Measurements from ENCODE around the gene ADAMTS16. TPM values are rescaled to one million over a fixed set of nuclear protein-coding genes. Genes with fewer than 3 reads are reported as not detected.

Gene ADAMTS16
- total RNA-seq, 2 experiments from 2014 or later: not detected

- no peaks in the 10 kb centered on the region for H3K36me3 Mint-ChIP-seq
- no peak overlapping the region for H3K4me3 Mint-ChIP-seq
- no peak overlapping the region for H3K27ac Mint-ChIP-seq
- H3K4me1 Mint-ChIP-seq (ENCODE audit: low read depth): no peaks in the 10 kb centered on the region
- intact Hi-C loops (cut with micrococcal nuclease): no loop called here
- CTCF ChIA-PET: no interaction called here
- H3K27me3 Mint-ChIP-seq: no peaks in the 10 kb centered on the region
- POLR2A ChIA-PET: no interaction called here
- no peaks in the 10 kb centered on the region for H3K9me3 Mint-ChIP-seq
- DNase-seq: no peak
Measured at GRCh38 chr5:5360363-5360940, 220.3 kb downstream of the ADAMTS16 start.

- no peaks in the 10 kb centered on the region for H3K36me3 Mint-ChIP-seq
- H3K27me3 Mint-ChIP-seq: no peaks in the 10 kb centered on the region
- H3K9me3 Mint-ChIP-seq: no peaks in the 10 kb centered on the region
- intact Hi-C loops (cut with micrococcal nuclease): no loop called here
- no peak overlapping the region for H3K27ac Mint-ChIP-seq
- ChIA-PET CTCF (no interaction called here), POLR2A (no interaction called here)
- no peak for DNase-seq
- no peak overlapping the region for H3K4me3 Mint-ChIP-seq
- no peaks in the 10 kb centered on the region for H3K4me1 Mint-ChIP-seq (ENCODE audit: low read depth)
Measured at GRCh38 chr5:5360941-5361520, 220.9 kb downstream of the ADAMTS16 start.

DNA sequence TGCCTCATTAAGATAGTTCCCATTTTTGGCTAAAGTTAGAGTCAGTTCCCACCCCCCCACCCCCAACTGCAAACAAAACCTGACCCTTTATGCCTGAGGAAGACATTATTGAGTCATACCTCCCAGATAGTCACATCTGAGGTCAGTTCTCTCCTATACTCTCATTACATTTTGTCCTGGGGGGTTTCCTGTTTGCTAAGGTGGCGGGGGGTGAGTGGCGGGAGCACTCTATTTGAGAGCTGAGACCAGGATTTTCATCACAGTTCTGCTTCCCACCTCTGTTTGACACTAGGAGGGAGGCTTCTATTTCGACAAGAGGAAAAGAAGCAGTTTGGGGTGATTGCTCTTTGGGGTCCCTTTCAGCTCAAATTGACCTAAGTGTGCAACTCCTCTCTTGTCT, 222.9 kb downstream of the ADAMTS16 start:
- intact Hi-C loops (cut with micrococcal nuclease): no loop called here
- CTCF ChIA-PET: no interaction called here
- POLR2A ChIA-PET: no interaction called here
- DNase-seq: no peak
- Mint-ChIP-seq H3K4me3 (no peak overlapping the region), H3K27ac (no peak overlapping the region), H3K27me3 (no peaks in the 10 kb centered on the region), H3K36me3 (no peaks in the 10 kb centered on the region), H3K9me3 (no peaks in the 10 kb centered on the region), H3K4me1 (ENCODE audit: low read depth) (no peaks in the 10 kb centered on the region)

- no peaks in the 10 kb centered on the region for H3K4me1 Mint-ChIP-seq (ENCODE audit: low read depth)
- H3K27ac Mint-ChIP-seq: no peak overlapping the region
- no peak for DNase-seq
- intact Hi-C loops (cut with micrococcal nuclease): no loop called here
- ChIA-PET CTCF (no interaction called here), POLR2A (no interaction called here)
- H3K36me3 Mint-ChIP-seq: no peaks in the 10 kb centered on the region
- no peaks in the 10 kb centered on the region for H3K9me3 Mint-ChIP-seq
- no peaks in the 10 kb centered on the region for H3K27me3 Mint-ChIP-seq
- no peak overlapping the region for H3K4me3 Mint-ChIP-seq
Measured at GRCh38 chr5:5364932-5365331, 224.8 kb downstream of the ADAMTS16 start.

- Mint-ChIP-seq H3K9me3 (no peaks in the 10 kb centered on the region), H3K27ac (no peak overlapping the region), H3K4me1 (ENCODE audit: low read depth) (no peaks in the 10 kb centered on the region), H3K4me3 (no peak overlapping the region), H3K27me3 (no peaks in the 10 kb centered on the region), H3K36me3 (no peaks in the 10 kb centered on the region)
- no peak for DNase-seq
- intact Hi-C loops (cut with micrococcal nuclease): no loop called here
- ChIA-PET POLR2A (no interaction called here), CTCF (interaction anchor here (0.6 kb wide), 1 partner anchor 259 kb away, joined by 3 read pairs; no protein-coding TSS in a partner anchor)
Measured at GRCh38 chr5:5367739-5368138, 227.6 kb downstream of the ADAMTS16 start.

DNA sequence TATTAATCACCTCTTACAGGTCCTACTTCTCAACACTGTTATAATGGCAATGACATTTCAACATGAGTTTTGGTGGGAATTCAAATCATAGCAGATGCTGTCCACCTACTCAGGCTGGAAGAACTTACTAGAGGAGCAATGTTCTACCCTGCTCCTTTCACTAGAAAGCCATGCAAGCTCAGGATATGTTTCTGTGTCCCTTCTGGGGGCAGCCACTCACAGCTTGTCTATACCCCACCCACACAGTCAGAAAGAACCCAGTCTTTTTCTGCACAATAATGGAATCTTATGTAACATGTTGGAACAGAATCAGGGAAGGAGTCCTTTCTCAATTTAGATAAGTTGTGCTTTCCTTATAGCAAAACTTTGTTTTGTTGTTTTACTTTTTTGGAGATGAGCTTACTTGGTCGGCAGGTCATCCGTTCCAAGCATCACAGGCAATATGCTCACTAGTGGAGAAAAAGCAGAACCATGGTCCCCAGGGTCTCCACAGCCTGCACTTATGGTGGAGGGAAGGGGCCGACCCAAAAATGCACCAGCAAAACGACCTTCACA, 229.0 kb downstream of the ADAMTS16 start:
- no peak for DNase-seq
- CTCF ChIA-PET: no interaction called here
- POLR2A ChIA-PET: no interaction called here
- intact Hi-C loops (cut with micrococcal nuclease): no loop called here
- H3K4me3 Mint-ChIP-seq: no peak overlapping the region
- H3K4me1 Mint-ChIP-seq (ENCODE audit: low read depth): no peaks in the 10 kb centered on the region
- no peaks in the 10 kb centered on the region for H3K27me3 Mint-ChIP-seq
- no peak overlapping the region for H3K27ac Mint-ChIP-seq
- no peaks in the 10 kb centered on the region for H3K36me3 Mint-ChIP-seq
- H3K9me3 Mint-ChIP-seq: no peaks in the 10 kb centered on the region

Data from activated CD4-positive, alpha-beta memory T cell treated with anti-CD3 and anti-CD28 coated beads for 36 hours (primary cell).